ENCODE data around the gene WDR46.
A peak's percentile ranks its signal among the peaks of the same experiment; 100 is the strongest.

Gene WDR46, protein sequence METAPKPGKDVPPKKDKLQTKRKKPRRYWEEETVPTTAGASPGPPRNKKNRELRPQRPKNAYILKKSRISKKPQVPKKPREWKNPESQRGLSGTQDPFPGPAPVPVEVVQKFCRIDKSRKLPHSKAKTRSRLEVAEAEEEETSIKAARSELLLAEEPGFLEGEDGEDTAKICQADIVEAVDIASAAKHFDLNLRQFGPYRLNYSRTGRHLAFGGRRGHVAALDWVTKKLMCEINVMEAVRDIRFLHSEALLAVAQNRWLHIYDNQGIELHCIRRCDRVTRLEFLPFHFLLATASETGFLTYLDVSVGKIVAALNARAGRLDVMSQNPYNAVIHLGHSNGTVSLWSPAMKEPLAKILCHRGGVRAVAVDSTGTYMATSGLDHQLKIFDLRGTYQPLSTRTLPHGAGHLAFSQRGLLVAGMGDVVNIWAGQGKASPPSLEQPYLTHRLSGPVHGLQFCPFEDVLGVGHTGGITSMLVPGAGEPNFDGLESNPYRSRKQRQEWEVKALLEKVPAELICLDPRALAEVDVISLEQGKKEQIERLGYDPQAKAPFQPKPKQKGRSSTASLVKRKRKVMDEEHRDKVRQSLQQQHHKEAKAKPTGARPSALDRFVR
- total RNA-seq: 28.5 to 39.6 (median 35.0) reads per million in 4 donors

DNA sequence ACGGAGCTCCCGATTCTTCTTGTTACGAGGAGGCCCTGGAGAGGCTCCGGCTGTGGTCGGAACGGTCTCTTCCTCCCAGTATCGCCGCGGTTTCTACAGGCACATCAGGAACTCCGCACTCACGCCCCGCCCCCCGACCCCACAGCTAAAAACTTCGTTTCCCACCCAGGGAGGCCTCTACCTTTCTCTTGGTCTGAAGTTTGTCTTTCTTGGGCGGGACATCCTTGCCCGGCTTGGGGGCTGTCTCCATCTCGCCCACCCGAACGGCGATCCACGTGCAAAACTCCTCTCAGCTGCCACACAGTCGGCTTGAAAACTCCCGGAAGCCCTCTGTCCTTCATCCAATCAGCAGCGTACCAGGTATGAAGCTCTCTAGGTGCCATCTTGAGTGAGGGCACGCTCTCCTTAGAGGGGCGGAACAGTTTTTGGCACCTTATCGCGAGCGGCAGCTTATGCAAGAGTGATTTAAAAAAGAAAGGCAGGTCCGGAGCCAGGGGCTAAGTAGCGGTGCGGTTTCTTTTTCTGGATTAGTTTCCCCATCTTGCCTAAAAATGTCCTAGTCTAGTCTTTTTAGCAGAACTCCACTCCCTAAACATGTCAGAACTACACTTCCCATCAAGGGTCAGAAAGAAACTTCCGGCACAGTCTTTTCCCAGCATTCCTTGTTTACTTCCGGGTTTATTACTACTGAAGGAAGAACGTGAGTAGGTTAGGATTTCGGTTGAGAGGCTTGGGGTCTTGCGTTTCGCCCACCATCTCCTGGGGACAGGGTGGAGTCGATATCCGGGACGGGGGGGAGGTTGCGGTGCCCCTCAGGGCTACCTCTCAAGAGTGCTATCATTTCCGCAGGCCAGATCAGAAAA, at the start of gene WDR46, which contains the start of gene PFDN6:
WDR46 (minus strand) TSS at position 319 of the 863 bp plus-strand sequence; CDS start at position 250, 69 bp downstream.
PFDN6 (plus strand) TSS at position 681 of the 863 bp plus-strand sequence. CDS start 256 bp downstream, outside the sequence.
- DNase-seq: peak; percentile 53 to 90 (median 73)

GRCh38 chr6:33336495-33336894, 47.5 kb upstream of the WDR46 start:
- DNase-seq: no peak

- no peak for DNase-seq
Observed at GRCh38 chr6:33335916-33336315, 46.9 kb upstream of the WDR46 start.

DNA sequence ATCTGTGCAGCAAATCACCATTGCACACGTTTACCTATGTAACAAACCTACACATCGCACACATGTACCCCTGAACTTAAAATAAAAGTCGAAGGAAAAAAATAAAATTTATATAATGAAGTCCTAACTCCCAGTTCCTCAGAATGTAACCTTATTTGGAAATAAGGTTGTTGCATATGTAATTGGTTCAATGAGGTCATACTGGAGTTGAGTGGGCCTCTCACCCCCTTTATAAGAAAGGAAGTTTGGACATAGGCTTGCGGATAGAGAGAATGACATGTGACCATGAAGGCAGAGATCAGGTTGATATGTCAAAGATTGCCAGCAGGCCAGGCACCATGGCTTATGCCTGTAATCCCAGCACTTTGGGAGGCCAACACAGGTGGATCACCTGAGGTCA, 44.6 kb upstream of the WDR46 start:
- no peak for DNase-seq

DNA sequence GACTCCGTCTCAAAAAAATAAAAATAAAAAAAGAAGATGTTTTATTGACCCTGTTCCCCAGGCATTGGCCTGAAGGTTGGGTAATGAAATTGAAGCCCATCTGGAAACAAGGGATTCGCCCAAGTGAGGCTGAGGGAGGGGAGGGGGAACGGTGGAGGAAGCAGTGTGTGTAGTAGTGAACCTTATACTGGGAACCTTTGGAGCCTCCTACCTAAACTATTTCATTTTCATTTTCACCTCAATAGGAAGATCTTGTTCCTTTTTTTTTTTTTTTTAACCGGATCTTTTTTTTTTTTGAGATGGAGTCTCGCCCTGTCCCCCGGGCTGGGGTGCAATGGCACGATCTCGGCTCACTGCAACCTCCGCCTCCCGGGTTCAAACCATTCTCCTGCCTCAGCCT, 41.7 kb upstream of the WDR46 start:
- no peak for DNase-seq

DNA sequence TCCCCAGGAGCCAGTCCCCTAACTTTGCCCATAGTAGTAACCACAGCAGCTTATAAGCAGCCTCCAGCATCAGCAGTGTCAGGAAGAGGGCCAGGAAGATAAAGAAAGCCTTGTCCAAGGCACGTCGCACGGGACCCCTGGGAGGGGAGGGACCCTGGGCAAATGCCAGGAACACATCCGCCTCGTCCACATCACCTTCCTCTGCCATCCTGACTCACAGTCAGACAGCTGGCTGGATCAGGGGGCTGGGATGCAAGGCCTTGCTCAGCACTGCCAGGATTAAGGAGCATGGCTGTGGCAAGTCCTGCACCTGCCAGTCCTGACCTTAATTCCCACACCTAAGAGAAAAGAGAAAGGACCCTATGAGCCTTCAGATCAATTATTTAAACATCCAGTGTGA, 40.0 kb upstream of the WDR46 start:
- no peak for DNase-seq

GRCh38 chr6:33324125-33324524, 35.1 kb upstream of the WDR46 start:
- DNase-seq: no peak

DNA sequence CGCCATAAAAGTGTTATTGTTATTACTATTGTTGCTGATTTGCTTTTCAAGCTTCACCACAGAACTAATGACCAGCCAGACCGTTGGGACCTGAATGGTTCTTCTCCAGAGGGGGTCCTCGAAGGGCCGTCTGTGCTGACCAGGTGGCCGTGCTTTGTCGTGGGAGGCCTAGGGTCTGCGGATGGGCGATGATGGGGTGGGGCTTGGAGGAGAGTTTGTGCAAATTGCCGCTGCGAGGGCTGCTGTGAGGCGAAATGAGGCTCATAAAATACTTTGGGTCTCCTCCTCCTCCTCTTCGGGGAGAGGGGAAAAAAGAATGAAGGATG, 34.5 kb upstream of the WDR46 start:
- DNase-seq: no peak

DNA sequence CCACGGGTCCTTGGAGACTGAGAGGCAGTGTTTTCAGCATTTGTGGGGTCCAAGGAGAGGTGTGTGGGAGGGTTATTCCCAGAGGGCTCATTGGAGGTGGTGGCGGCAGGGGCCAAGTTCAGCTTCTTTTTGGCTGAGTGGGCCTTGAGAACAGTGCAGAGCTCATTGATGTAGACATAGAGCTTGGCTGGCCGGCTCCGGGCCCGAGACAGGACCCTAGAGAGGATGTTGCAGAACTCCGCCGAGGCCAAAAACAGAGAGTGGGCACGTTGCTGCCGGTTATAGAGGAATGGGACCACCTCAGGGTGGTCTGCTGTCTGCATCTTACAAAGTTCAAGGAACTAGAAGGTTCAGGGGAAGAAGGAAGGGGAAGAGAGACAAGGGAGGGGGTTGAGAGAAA, 32.2 kb upstream of the WDR46 start:
- DNase-seq: no peak

DNA sequence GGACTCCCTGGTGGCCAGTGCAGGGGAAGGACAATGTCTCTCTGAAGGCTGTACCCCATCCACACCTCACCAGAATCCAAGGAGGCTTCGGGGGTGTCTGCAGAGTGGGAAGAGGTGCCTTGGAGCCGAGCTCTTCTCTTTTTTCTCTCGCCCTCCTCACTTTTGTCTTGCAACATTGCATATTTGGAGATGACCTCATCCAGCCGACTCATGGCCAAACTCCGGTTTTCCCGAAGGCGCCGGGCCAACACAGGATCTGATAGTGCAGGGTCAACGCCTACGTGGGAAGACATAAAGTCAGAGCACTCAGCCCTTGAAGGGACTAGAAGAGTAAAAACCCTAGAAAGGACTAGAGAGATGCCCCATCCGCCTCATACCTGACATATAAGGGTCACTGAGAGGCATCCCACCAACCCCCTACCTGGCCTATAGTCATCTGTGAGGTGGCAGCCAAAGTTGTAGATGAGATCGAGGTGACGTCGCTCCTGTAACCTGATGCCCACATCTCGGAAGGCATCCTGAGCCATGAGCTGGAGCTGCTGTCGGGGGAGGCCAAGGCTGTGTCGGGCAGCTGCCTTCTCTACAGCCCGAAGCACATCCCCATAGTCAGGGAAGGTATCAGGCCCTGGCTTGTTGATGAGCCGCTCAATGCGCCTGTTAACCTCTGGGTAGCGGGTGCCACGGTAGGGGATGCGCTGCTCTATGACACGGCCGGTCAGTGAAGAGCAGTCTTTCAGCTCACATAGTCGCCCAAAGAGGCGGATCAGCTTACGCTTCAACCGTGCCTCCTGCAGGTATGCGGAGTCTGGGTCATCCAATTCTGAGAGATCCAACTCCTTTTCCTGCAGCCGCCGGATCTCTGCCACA, 31.5 kb upstream of the WDR46 start:
- DNase-seq: no peak

- DNase-seq: no peak
Observed at GRCh38 chr6:33319939-33320314, 30.9 kb upstream of the WDR46 start.

GRCh38 chr6:33318426-33319073, 29.5 kb upstream of the WDR46 start:
- DNase-seq: no peak

- DNase-seq: peak; percentile 90 to 98 (median 94)
Observed at GRCh38 chr6:33317669-33318425, 28.8 kb upstream of the WDR46 start, which contains the start of gene ZBTB22. TSS of gene ZBTB22 (minus strand) at chr6:33317744. CDS start at chr6:33316916, 828 bp downstream.

- DNase-seq: no peak
Observed at GRCh38 chr6:33317419-33317668, 28.3 kb upstream of the WDR46 start.

GRCh38 chr6:33316603-33317418, 27.8 kb upstream of the WDR46 start:
- DNase-seq: no peak

- no peak for DNase-seq
Observed at GRCh38 chr6:33315793-33316602, 27.0 kb upstream of the WDR46 start.

GRCh38 chr6:33314943-33315792, 26.1 kb upstream of the WDR46 start:
- DNase-seq: no peak

- peak; percentile 65 to 77 (median 73) for DNase-seq
Observed at GRCh38 chr6:33314515-33314942, 25.5 kb upstream of the WDR46 start.
